Esophagus squamous epithelium (tissue), 5 donors: Measurements from ENCODE around the gene FAM184B. TPM values are rescaled to one million over a fixed set of nuclear protein-coding genes. Genes with fewer than 3 reads are reported as not detected.

ENCODE experiments used
- DNase-seq: peaks from one replicate; lab custom pipeline; 2025; lab: John Stamatoyannopoulos, UW
- H3K27ac ChIP-seq, 4 donors: fragments of 200-600 bp; sonication (generic); one replicate each; pipeline ENCODE4 v1.5.1; 2016 to 2019; ENCODE audit warnings: mild to moderate bottlenecking in 1 of 4
- H3K27me3 ChIP-seq, 4 donors: fragments of 200-600 bp; sonication (generic); 1 replicate in 3 of 4; 2 replicates in 1 of 4; pipeline versions ENCODE4 v1.5.1 to v1.6.0; 2017 to 2021; ENCODE audit warnings: antibody characterized with exemption in 1 of 4
- H3K36me3 ChIP-seq, 3 donors: fragments of 200-600 bp; sonication (generic); one replicate each; pipeline ENCODE4 v1.5.1; 2016 to 2019
- H3K4me1 ChIP-seq, 3 donors: fragments of 200-600 bp; sonication (generic); one replicate each; pipeline ENCODE4 v1.5.1; 2017 to 2019
- H3K4me3 ChIP-seq, 4 donors: fragments of 200-600 bp; sonication (generic); 1 replicate in 3 of 4; 2 replicates in 1 of 4; pipeline ENCODE4 v1.5.1; 2016 to 2019; ENCODE audit warnings: mild to moderate bottlenecking in 2 of 4, moderate library complexity in 1 of 4
- H3K9me3 ChIP-seq, 3 donors: fragments of 200-600 bp; sonication (generic); one replicate each; pipeline ENCODE4 v1.5.1; 2016 to 2019
- POLR2A ChIP-seq, 4 donors: fragments of 450-650 bp; IDR thresholded peaks; one replicate each; pipeline ENCODE4 v1.6.1; 2017; ENCODE audit warnings: antibody characterized with exemption in 4 of 4, mild to moderate bottlenecking in 4 of 4, moderate library complexity in 3 of 4
- WGBS, 2 donors: methylation state at CpG; one replicate each; pipeline ENCODE4 v1.1.5; 2018; 5-methylcytosine and 5-hydroxymethylcytosine counted together
- intact Hi-C: fragments of 100-400 bp; cut with DNase I; formaldehyde crosslinking; loops from one replicate; pipeline ENCODE4 v1.15.0; 2022
- total RNA-seq, 4 donors: library from RNA; depleted of rRNA; stranded (reverse); fragments of >200 nt; gene quantifications; one replicate each; pipeline ENCODE4 v1.1.0, GENCODE V29; 2016
- TF ChIP-seq, protein P1 (sequence below), 6 experiments: fragments of 450-650 bp in 4 of 6; fragments of 200-600 bp in 2 of 6; sonication (generic) in 2 of 6; IDR thresholded peaks; one replicate each; pipeline ENCODE4 v1.5.1; 2016 to 2019; ENCODE audit warnings: antibody characterized with exemption in 6 of 6, mild to moderate bottlenecking in 4 of 6, moderate library complexity in 4 of 6
- donor health status: DM: yes; HTN: yes; CAD: no.

FAM184B gene
- total RNA-seq, 4 donors from 2014 or later, result 0.18 to 0.76 (median 0.19) TPM

DNA sequence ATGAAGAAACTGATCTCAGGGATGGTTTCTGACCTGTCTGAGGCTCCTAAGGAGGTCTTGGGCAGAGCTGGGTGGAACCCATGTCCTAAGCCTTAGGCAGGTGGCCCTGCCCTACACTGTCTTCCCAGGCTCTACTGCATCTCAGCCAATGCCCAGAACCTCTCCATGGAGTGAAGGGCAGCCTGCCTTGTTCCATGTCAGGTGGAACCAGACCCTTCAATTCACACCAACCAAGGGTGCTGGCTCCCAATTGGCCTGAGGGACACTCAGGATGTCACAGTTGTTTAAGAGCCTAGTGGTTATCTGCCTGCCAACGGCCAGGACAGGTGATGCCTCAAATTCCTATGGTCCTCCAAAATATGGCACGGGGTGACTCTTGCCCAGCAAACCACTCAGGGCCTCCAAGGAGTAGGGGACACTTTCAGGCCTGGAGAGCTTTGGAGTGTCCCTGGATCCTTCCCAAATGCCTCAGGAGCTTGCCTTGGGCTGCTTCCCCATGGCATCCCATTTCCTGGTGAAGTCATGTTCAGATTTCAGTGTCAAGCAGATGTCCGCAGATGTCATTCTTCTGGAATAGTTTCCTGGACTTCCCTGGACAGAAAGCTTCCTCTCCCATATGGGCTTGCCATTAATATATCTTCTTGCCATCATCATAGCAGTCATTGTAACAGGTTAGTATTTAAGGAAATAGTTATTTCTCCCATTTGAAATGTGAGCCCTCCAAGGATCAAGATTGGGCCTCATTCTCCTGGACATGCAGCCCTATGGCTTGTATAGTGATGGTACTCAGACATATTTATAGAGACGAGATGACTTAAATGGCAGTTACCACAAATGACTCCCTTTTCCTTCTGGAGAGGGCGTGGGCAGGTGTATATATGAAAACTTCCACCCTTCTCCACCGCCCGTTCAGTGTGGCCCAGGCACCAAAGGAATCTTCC, 99.9 kb downstream of the FAM184B start:
- H3K27ac ChIP-seq, result no peak overlapping the region
- no peaks in the 10 kb centered on the region for H3K36me3 ChIP-seq
- intact Hi-C loops, result no loop called here
- H3K9me3 ChIP-seq, result no peaks in the 10 kb centered on the region
- TF ChIP-seq, protein P1, sequence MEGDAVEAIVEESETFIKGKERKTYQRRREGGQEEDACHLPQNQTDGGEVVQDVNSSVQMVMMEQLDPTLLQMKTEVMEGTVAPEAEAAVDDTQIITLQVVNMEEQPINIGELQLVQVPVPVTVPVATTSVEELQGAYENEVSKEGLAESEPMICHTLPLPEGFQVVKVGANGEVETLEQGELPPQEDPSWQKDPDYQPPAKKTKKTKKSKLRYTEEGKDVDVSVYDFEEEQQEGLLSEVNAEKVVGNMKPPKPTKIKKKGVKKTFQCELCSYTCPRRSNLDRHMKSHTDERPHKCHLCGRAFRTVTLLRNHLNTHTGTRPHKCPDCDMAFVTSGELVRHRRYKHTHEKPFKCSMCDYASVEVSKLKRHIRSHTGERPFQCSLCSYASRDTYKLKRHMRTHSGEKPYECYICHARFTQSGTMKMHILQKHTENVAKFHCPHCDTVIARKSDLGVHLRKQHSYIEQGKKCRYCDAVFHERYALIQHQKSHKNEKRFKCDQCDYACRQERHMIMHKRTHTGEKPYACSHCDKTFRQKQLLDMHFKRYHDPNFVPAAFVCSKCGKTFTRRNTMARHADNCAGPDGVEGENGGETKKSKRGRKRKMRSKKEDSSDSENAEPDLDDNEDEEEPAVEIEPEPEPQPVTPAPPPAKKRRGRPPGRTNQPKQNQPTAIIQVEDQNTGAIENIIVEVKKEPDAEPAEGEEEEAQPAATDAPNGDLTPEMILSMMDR (IDR thresholded peaks at IDR 0.05), result no peak
- TF ChIP-seq POLR2A (IDR thresholded peaks at IDR 0.05), result no peak
- no peak for DNase-seq
- no peaks in the 10 kb centered on the region for H3K27me3 ChIP-seq
- 66 to 79% methylated on average over 5 to 7 of the region's 7 CpGs for WGBS, 2 donors
- H3K4me3 ChIP-seq, result no peak overlapping the region
- H3K4me1 ChIP-seq, result no peaks in the 10 kb centered on the region

DNA sequence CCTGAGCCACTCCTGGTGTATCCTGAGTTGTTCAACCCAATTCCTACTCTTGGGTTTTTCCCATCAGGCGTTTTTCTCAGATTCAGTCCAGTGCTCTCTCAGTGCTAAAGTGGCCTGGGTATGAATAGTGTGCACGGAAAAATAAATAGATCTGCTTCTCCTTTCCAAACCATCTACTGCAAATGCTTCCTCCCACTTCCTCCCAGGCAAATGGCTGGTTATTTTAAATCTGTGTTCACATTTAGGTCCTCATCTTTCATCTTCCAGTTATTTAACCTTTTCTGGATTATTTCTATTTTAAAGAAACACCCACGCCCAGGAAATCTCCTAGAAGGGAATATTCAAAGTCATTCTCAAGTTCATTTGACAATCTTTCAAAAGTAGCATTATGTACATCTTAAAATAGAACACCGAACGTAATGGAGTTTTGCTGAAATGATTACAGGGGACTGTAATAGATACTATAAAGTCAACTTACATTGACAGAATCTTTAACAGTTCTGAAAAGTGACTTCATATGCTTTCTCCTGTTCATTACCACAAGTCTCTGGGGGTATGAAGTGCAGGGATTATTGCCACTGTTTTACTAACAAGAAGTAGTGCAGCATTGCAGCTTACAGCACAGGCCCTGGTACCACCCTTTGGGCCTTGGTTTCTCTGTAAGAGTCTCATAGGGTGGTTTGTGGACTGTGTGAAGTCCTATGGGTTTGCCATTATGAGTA, 100.7 kb downstream of the FAM184B start:
- WGBS, 2 donors, result 57 to 83% methylated on average over 5 of the region's 5 CpGs
- intact Hi-C loops, result no loop called here
- no peaks in the 10 kb centered on the region for H3K4me1 ChIP-seq

DNA sequence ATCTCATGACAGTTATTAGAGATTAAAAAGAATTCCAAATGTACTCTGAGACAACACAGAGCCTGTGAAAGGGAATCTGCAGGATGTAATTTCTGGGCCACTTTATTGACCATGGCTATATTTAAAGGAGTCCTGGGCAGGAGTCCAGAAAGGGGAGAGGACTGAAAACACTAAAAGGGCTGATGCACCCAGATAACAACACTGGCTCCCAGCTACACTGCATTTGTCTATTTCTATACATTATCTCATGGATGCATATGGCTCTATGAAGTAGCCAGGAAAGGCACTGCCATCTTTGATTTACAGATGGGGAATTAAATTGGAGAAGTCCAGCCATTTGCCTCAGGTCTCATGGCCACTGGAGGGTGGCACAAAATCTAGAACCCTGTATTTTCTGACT, 111.0 kb downstream of the FAM184B start:
- no peaks in the 10 kb centered on the region for H3K27me3 ChIP-seq
- no peak for DNase-seq
- no peaks in the 10 kb centered on the region for H3K36me3 ChIP-seq
- no peaks in the 10 kb centered on the region for H3K9me3 ChIP-seq
- TF ChIP-seq, protein P1 (IDR thresholded peaks at IDR 0.05), result no peak
- no peak for TF ChIP-seq POLR2A (IDR thresholded peaks at IDR 0.05)
- H3K4me3 ChIP-seq, result no peak overlapping the region
- H3K4me1 ChIP-seq, result no peaks in the 10 kb centered on the region
- H3K27ac ChIP-seq, result no peak overlapping the region
- intact Hi-C loops, result no loop called here

More for the DNA sequence above, 100.7 kb downstream of the FAM184B start:
- Histone ChIP-seq H3K4me3 (no peak overlapping the region), H3K9me3 (no peaks in the 10 kb centered on the region), H3K27ac (no peak overlapping the region), H3K36me3 (no peaks in the 10 kb centered on the region), H3K27me3 (no peaks in the 10 kb centered on the region)
- no peak for DNase-seq
- TF ChIP-seq POLR2A (IDR thresholded peaks at IDR 0.05), result no peak
- TF ChIP-seq, protein P1 (IDR thresholded peaks at IDR 0.05), result no peak

DNA sequence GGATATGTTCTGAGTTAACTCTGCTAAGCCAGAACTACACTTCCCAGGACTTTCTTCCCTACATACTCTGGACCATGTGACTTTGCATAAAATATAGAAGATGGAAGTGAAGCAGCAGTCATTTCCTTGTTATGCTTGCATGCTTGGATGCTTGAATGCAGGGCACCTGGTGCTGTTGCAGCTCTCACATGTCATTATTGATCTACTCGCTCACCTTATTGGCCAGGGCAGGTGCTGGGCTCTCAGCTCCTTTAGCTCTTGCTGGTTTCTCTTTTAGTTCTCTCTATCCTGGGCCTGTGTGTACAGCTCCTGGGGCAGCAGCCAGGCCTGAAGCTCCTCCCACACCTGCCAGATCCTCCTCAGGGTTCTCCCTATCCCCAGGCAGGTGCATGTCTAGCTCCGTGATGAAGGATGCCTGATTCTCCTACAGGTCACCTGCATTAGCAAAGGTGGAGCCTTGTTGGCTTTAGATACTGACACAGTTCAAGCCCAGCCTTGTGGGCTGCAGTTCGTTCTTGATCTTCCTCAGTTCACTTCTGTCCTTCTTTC, 113.7 kb downstream of the FAM184B start:
- Histone ChIP-seq H3K27me3 (no peaks in the 10 kb centered on the region), H3K4me3 (no peak overlapping the region), H3K9me3 (no peaks in the 10 kb centered on the region), H3K4me1 (no peaks in the 10 kb centered on the region), H3K36me3 (no peaks in the 10 kb centered on the region), H3K27ac (no peak overlapping the region)
- intact Hi-C loops, result no loop called here
- TF ChIP-seq, protein P1 (IDR thresholded peaks at IDR 0.05), result no peak
- TF ChIP-seq POLR2A (IDR thresholded peaks at IDR 0.05), result no peak
- DNase-seq, result no peak
- 50 to 57% methylated on average over 3 of the region's 3 CpGs for WGBS, 2 donors

DNA sequence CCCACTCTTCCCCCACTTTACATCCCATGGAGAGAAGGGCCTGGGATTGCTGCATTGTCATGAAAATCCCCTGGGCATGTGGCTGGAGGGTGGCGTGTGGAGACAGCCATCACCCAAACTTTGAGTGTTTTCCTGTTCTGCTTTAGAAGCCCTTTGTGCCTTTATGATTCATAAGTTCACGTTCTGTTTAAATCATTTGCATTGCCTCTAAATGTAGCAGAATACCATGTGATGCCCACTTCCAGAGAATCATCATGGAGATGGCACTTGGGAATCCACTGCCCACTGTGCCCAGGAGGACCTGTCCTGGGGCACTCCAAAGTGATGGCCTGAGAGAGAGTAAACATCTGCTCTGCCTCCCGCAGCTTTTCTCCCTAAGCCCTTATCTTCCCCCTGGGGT, 114.2 kb downstream of the FAM184B start:
- WGBS, 2 donors, result 52 to 53% methylated on average over 2 to 3 of the region's 3 CpGs
- DNase-seq, result no peak
- Histone ChIP-seq H3K36me3 (no peaks in the 10 kb centered on the region), H3K27me3 (no peaks in the 10 kb centered on the region), H3K4me3 (no peak overlapping the region), H3K4me1 (no peaks in the 10 kb centered on the region), H3K9me3 (no peaks in the 10 kb centered on the region), H3K27ac (no peak overlapping the region)
- TF ChIP-seq POLR2A (IDR thresholded peaks at IDR 0.05), result no peak
- TF ChIP-seq, protein P1 (IDR thresholded peaks at IDR 0.05), result no peak
- intact Hi-C loops, result no loop called here
